ENCODE results near the gene S1PR4. TPM values are rescaled to one million over a fixed set of nuclear protein-coding genes. Genes with fewer than 3 reads are reported as not detected.
"Not testable (repeated sequence)": the region's sequence is repeated elsewhere in the genome, so short reads cannot be mapped to it uniquely, and the experiment has no call there.

The S1PR4 gene
- total and polyA plus RNA-seq, 9 of the 15 experiments (the other 6 are each of a cell fraction or from before 2014, with no cell fraction given): 0.27 TPM; not detected in 8

GRCh38 chr19:3202346-3202745 is 23.8 kb downstream of the S1PR4 start:
- no TSS peak for BruUV-seq (replicated peaks)
- intact Hi-C loops (cut with micrococcal nuclease): no loop called here
- WGBS (ENCODE audit: insufficient coverage, low coverage, missing lambda C conversion rate): 85% methylated on average over 12 of the region's 12 CpGs
- FAIRE-seq (no peak), ATAC-seq (no peak), DNase-seq (ENCODE audit: extremely low read depth in 1 of 4, low spot score in 3 of 4) (no peak)
- Histone ChIP-seq H3K9ac (ENCODE audit: insufficient read depth in 1 of 2, low read depth in 2 of 2, low read length in 2 of 2) (peak overlapping the region in 1 of 2 experiments; percentile 64; a peak in 1 of 4 replicates), H3K79me2 (ENCODE audit: control insufficient read depth, insufficient read depth, low read length) (no peaks in the 10 kb centered on the region), H3K27ac (ENCODE audit: extremely low read depth, low read depth, low read length) (no peak overlapping the region), H2AFZ (ENCODE audit: low read depth, low read length) (no peak overlapping the region), H3K9me3 (replicated peaks; ENCODE audit: control insufficient read depth, insufficient read depth, low read depth, low read length) (no peaks in the 10 kb centered on the region), H3K27me3 (ENCODE audit: control insufficient read depth in 2 of 2, insufficient read depth in 2 of 2, low read length in 2 of 2) (no peaks in the 10 kb centered on the region), H3K4me2 (ENCODE audit: insufficient read depth, low read length) (no peak overlapping the region), H3K9me1 (ENCODE audit: control insufficient read depth, insufficient read depth, low read length) (no peaks in the 10 kb centered on the region), H4K20me1 (replicated peaks; ENCODE audit: control insufficient read depth, insufficient read depth, low read length) (no peaks in the 10 kb centered on the region), H3K4me1 (replicated peaks in 1 of 2; ENCODE audit: control insufficient read depth in 2 of 2, insufficient read depth in 2 of 2, low read length in 2 of 2) (peaks cover 0 to 42% of the 10 kb centered on the region in 2 experiments; a peak in 2 of 5 replicates), H3K4me3 (no peak overlapping the region), H3K36me3 (ENCODE audit: control insufficient read depth, insufficient read depth, low read length) (peaks cover 77% of the 10 kb centered on the region; the same call in 2 of the 3 replicates)
- ChIA-PET POLR2A (no interaction called here), CTCF (ENCODE audit: low intra/inter-chr PET ratio) (interaction anchor here (0.6 kb wide), 1 partner anchor 236 kb away, joined by 6 read pairs; no protein-coding TSS in a partner anchor)
- no peak for TF ChIP-seq TSHZ1 (CRISPR knock-in tag; IDR thresholded peaks at IDR 0.05)
- TF ChIP-seq TAF1 (IDR thresholded peaks at IDR 0.05; ENCODE audit: control insufficient read depth, extremely low read depth, insufficient read depth, low read length, severe bottlenecking): no peak
- no peak for TF ChIP-seq FOS (IDR thresholded peaks at IDR 0.05; ENCODE audit: extremely low read depth, insufficient read length)
- no peak for TF ChIP-seq PCBP1 (IDR thresholded peaks at IDR 0.05; ENCODE audit: low read depth, low read length, poor library complexity, severe bottlenecking)
- in situ Hi-C loops (cut with MboI): no loop called here

- H3K9me1 ChIP-seq (ENCODE audit: control insufficient read depth, insufficient read depth, low read length); H3K4me3 ChIP-seq; H3K79me2 ChIP-seq (ENCODE audit: control insufficient read depth, insufficient read depth, low read length); ATAC-seq; H3K27me3 ChIP-seq (ENCODE audit: control insufficient read depth in 2 of 2, insufficient read depth in 2 of 2, low read length in 2 of 2); DNase-seq (ENCODE audit: extremely low read depth in 1 of 4, low spot score in 3 of 4); in situ Hi-C loops (cut with MboI); intact Hi-C loops (cut with micrococcal nuclease); H3K4me2 ChIP-seq (ENCODE audit: insufficient read depth, low read length); H3K9me3 ChIP-seq (replicated peaks; ENCODE audit: control insufficient read depth, insufficient read depth, low read depth, low read length); FAIRE-seq; H3K9ac ChIP-seq (ENCODE audit: insufficient read depth in 1 of 2, low read depth in 2 of 2, low read length in 2 of 2); CTCF ChIA-PET (ENCODE audit: low intra/inter-chr PET ratio); H4K20me1 ChIP-seq (replicated peaks; ENCODE audit: control insufficient read depth, insufficient read depth, low read length); H3K27ac ChIP-seq (ENCODE audit: extremely low read depth, low read depth, low read length); BruUV-seq (replicated peaks); H2AFZ ChIP-seq (ENCODE audit: low read depth, low read length): not testable (repeated sequence)
- 92% methylated on average over 6 of the region's 7 CpGs for WGBS (ENCODE audit: insufficient coverage, low coverage, missing lambda C conversion rate)
- POLR2A ChIA-PET: interaction anchor here (0.7 kb wide), 1 partner anchor 11 kb away, joined by 4 read pairs; no protein-coding TSS in a partner anchor
- peaks cover 0 to 48% of the 10 kb centered on the region in 2 experiments; a peak in 2 of 5 replicates for H3K4me1 ChIP-seq (replicated peaks in 1 of 2; ENCODE audit: control insufficient read depth in 2 of 2, insufficient read depth in 2 of 2, low read length in 2 of 2)
- peaks cover 83% of the 10 kb centered on the region; the same call in 2 of the 3 replicates for H3K36me3 ChIP-seq (ENCODE audit: control insufficient read depth, insufficient read depth, low read length)
Measured at GRCh38 chr19:3202895-3203294, 24.3 kb downstream of the S1PR4 start.

Measured in K562 (cell line).